HL-60 (cell line): ENCODE measurements around the gene C8G.

Experiments used
- CTCF ChIP-seq: IDR thresholded peaks from one replicate; pipeline ENCODE4 v1.5.1; 2011; ENCODE audit warnings: low read length, control low read depth, inconsistent platforms; ENCODE audit not compliant: insufficient read depth
- GABPA ChIP-seq: IDR thresholded peaks from 2 replicates; pipeline ENCODE4 v1.6.1; 2012; ENCODE audit warnings: low read depth
- POLR2AphosphoS5 ChIP-seq: IDR thresholded peaks from 2 replicates; pipeline ENCODE4 v1.6.1; 2012; ENCODE audit warnings: low read depth
- REST ChIP-seq: IDR thresholded peaks from 2 replicates; pipeline ENCODE4 v1.6.1; 2012; ENCODE audit warnings: low read depth; ENCODE audit not compliant: insufficient replicate concordance
- SPI1 ChIP-seq: IDR thresholded peaks from 2 replicates; pipeline ENCODE4 v1.6.1; 2012; ENCODE audit warnings: low read depth, mild to moderate bottlenecking, borderline replicate concordance

- TF ChIP-seq CTCF (no peak), GABPA (no peak), REST (no peak), POLR2AphosphoS5 (no peak), SPI1 (no peak)
Measured at GRCh38 chr9:136995772-136996311, 50.8 kb downstream of the C8G start.
